GM12878 (cell line): ENCODE results near the gene PPP2R5C. TPM values are rescaled to one million over a fixed set of nuclear protein-coding genes. Genes with fewer than 3 reads are reported as not detected.

ENCODE experiments used
- ATAC-seq: fragments of 200-7000 bp; cut with Tn5 transposase; 3 replicates; pipeline ENCODE4 v1.9.1; 2020; ENCODE audit warnings: mild to moderate bottlenecking, moderate library complexity
- BruUV-seq: library from RNA; stranded (reverse); fragments of 400-500 nt; replicated peaks from 2 replicates; lab custom pipeline; 2021; lab: Mats Ljungman, UMichigan
- CTCF ChIA-PET: fragments of 300-600 bp; sonication (Branson Sonifier 250); formaldehyde crosslinking; extraction: SDS; loops from one replicate; lab custom pipeline; 2021; ENCODE audit warnings: inconsistent platforms; lab: Yijun Ruan, JAX
- POLR2A ChIA-PET: fragments of 350-600 bp; formaldehyde crosslinking; extraction: SDS; loops from one replicate; lab custom pipeline; 2021; ENCODE audit warnings: inconsistent platforms; lab: Charles Lee
- RAD21 ChIA-PET: fragments of 300-600 bp; sonication (Branson Sonifier 250); formaldehyde crosslinking; loops from one replicate; lab custom pipeline; 2023; ENCODE audit warnings: antibody characterized with exemption; ENCODE audit not compliant: unreplicated experiment; lab: Charles Lee
- SMC1A ChIA-PET: fragments of 300-600 bp; sonication (Branson Sonifier 250); formaldehyde crosslinking; loops from one replicate; lab custom pipeline; 2023; ENCODE audit not compliant: unreplicated experiment, uncharacterized antibody; lab: Charles Lee
- DNase-seq: peaks from one replicate; pipeline ENCODE4 v3.0.0-alpha.2; 2011; ENCODE audit warnings: low read depth, low spot score
- FAIRE-seq: peaks from 3 replicates; lab custom pipeline; 2011; peaks lifted over from hg19 to GRCh38; lab: Jason Lieb, UNC
- H2AFZ ChIP-seq: 2 replicates; pipeline ENCODE4 v1.6.0; 2011; ENCODE audit warnings: low read depth, low read length, control low read depth; ENCODE audit not compliant: control insufficient read depth
- H3K27ac ChIP-seq: 2 replicates; pipeline ENCODE4 v1.5.1; 2011; ENCODE audit warnings: control low read depth; ENCODE audit not compliant: control insufficient read depth, insufficient read depth
- H3K27me3 ChIP-seq, 2 experiments: replicated peaks in 1 of 2; 2 replicates each; pipeline versions ENCODE4 v1.6.0 to v1.6.1; 2011; ENCODE audit warnings: low read length in 1 of 2; ENCODE audit not compliant: control insufficient read depth in 2 of 2, insufficient read depth in 2 of 2
- H3K36me3 ChIP-seq, 2 experiments: 2 replicates each; pipeline ENCODE4 v1.5.1; 2011; ENCODE audit warnings: low read length in 1 of 2; ENCODE audit not compliant: control insufficient read depth in 2 of 2, insufficient read depth in 2 of 2
- H3K4me1 ChIP-seq: 2 replicates; pipeline ENCODE4 v1.6.1; 2011; ENCODE audit warnings: mild to moderate bottlenecking, low read length, moderate library complexity, mixed read lengths; ENCODE audit not compliant: control insufficient read depth, insufficient read depth
- H3K4me2 ChIP-seq: 2 replicates; pipeline ENCODE4 v1.6.0; 2011; ENCODE audit warnings: control low read depth; ENCODE audit not compliant: control insufficient read depth, insufficient read depth
- H3K4me3 ChIP-seq: fragments of 200-600 bp; sonication (generic); 2 replicates; pipeline ENCODE4 v1.5.1; 2016
- H3K79me2 ChIP-seq: 2 replicates; pipeline ENCODE4 v1.6.0; 2011; ENCODE audit warnings: low read length; ENCODE audit not compliant: control insufficient read depth, insufficient read depth
- H3K9ac ChIP-seq: 2 replicates; pipeline ENCODE4 v1.8.0; 2011; ENCODE audit warnings: low read length, control low read depth, mixed read lengths; ENCODE audit not compliant: control insufficient read depth, insufficient read depth
- H3K9me3 ChIP-seq: replicated peaks from 3 replicates; pipeline ENCODE4 v1.5.1; 2011; ENCODE audit warnings: mild to moderate bottlenecking, low read length; ENCODE audit not compliant: control insufficient read depth, insufficient read depth
- H4K20me1 ChIP-seq: 2 replicates; pipeline ENCODE4 v1.6.0; 2011; ENCODE audit not compliant: control insufficient read depth, insufficient read depth
- CREM ChIP-seq: IDR thresholded peaks from 2 replicates; pipeline ENCODE4 v1.6.1; 2014; ENCODE audit warnings: antibody characterized with exemption, low read depth
- DPF2 ChIP-seq: fragments of 450-650 bp; IDR thresholded peaks from 2 replicates; pipeline ENCODE4 v1.6.1; 2017; ENCODE audit warnings: mild to moderate bottlenecking
- HSF1 ChIP-seq: fragments of 150-350 bp; IDR thresholded peaks from 2 replicates; pipeline ENCODE4 v1.6.1; 2014; ENCODE audit warnings: mild to moderate bottlenecking, low read depth, low read length
- MXI1 ChIP-seq: fragments of 150-350 bp; IDR thresholded peaks from 2 replicates; pipeline ENCODE4 v1.6.1; 2011; ENCODE audit warnings: low read depth, mild to moderate bottlenecking, inconsistent platforms, low read length, improper control_type of control experiment
- MYC ChIP-seq: IDR thresholded peaks from 2 replicates; pipeline ENCODE4 v1.6.1; 2011; ENCODE audit warnings: mild to moderate bottlenecking, low read length, moderate library complexity, inconsistent platforms; ENCODE audit not compliant: insufficient read depth, insufficient replicate concordance, insufficient read length, severe bottlenecking
- NFYA ChIP-seq: IDR thresholded peaks from 2 replicates; pipeline ENCODE4 v1.6.1; 2011; ENCODE audit warnings: low read depth, mild to moderate bottlenecking, low read length, improper control_type of control experiment, borderline replicate concordance
- RAD21 ChIP-seq: IDR thresholded peaks from 2 replicates; pipeline ENCODE4 v1.6.1; 2011; ENCODE audit warnings: mild to moderate bottlenecking, low read depth, low read length, moderate library complexity; ENCODE audit not compliant: insufficient read depth
- RELA ChIP-seq: fragments of 450-650 bp; IDR thresholded peaks from 2 replicates; pipeline ENCODE4 v1.8.0; 2014; ENCODE audit warnings: borderline replicate concordance; ENCODE audit not compliant: partially characterized antibody
- STAT3 ChIP-seq: IDR thresholded peaks from 2 replicates; pipeline ENCODE4 v1.6.1; 2011; ENCODE audit warnings: low read depth, low read length, improper control_type of control experiment
- YY1 ChIP-seq: IDR thresholded peaks from 2 replicates; pipeline ENCODE4 v1.6.1; 2011; ENCODE audit warnings: low read depth, mild to moderate bottlenecking, low read length
- ZBED1 ChIP-seq: IDR thresholded peaks from 2 replicates; pipeline ENCODE4 v1.6.1; 2016; ENCODE audit warnings: borderline replicate concordance
- ZBTB40 ChIP-seq: fragments of 450-650 bp; IDR thresholded peaks from 2 replicates; pipeline ENCODE4 v1.6.1; 2016; ENCODE audit warnings: mild to moderate bottlenecking, moderate library complexity, borderline replicate concordance
- WGBS: methylation state at CpG from one replicate; pipeline ENCODE4 v1.1.6; 2016; ENCODE audit warnings: low lambda C conversion rate; ENCODE audit not compliant: insufficient replicate concordance, insufficient coverage; ENCODE audit errors: missing lambda C conversion rate; 5-methylcytosine and 5-hydroxymethylcytosine counted together
- in situ Hi-C: fragments of 300-500 bp; cut with MboI; formaldehyde crosslinking; loops from 9 replicates; pipeline ENCODE4 v1.14.3; 2018; ENCODE audit warnings: mixed read lengths
- intact Hi-C: fragments of 100-400 bp; cut with micrococcal nuclease; formaldehyde crosslinking; loops from one replicate; pipeline ENCODE4 v1.14.2; 2022; ENCODE audit not compliant: unreplicated experiment
- polyA plus RNA-seq, 11 experiments: library from polyadenylated mRNA; depleted of rRNA in 4 of 11; unstranded in 6 of 11; stranded (reverse) in 5 of 11; fragments of >200 nt; fragmentation: Nextera tagmentation in 4 of 11; fragmentation: Illumina TruSeq in 1 of 11; extraction: Ambion mirVana in 4 of 11; extraction: Trizol in 1 of 11; gene quantifications; 1 replicate in 1 of 11; 2 replicates in 10 of 11; pipeline versions ENCODE4 v1.2.1 to v1.2.3, GENCODE V29; 2011 to 2016; ENCODE audit warnings: inconsistent platforms in 2 of 11, missing spikeins in 2 of 11, low read depth in 1 of 11
- total RNA-seq, 4 experiments: library from RNA; depleted of rRNA in 3 of 4; stranded (reverse); fragments of >200 nt in 3 of 4; fragmentation: Illumina TruSeq in 1 of 4; extraction: Trizol in 1 of 4; gene quantifications; 2 replicates each; pipeline versions ENCODE4 v1.2.1 to v1.2.3, GENCODE V29; 2013 to 2021

PPP2R5C gene
- total and polyA plus RNA-seq, 10 of the 15 experiments (the other 5 are each of a cell fraction or from before 2014, with no cell fraction given): 106 to 199 (median 144) TPM

GRCh38 chr14:101925152-101925551 lies 163.6 kb downstream of the PPP2R5C start:
- Histone ChIP-seq H3K36me3 (peaks cover 2 to 8% of the 10 kb centered on the region in 2 experiments; a peak in 2 of 4 replicates), H3K4me1 (no peaks in the 10 kb centered on the region), H3K27ac (no peak overlapping the region), H4K20me1 (no peaks in the 10 kb centered on the region), H3K27me3 (no peaks in the 10 kb centered on the region), H2AFZ (no peak overlapping the region), H3K4me3 (no peak overlapping the region), H3K9ac (no peak overlapping the region), H3K79me2 (no peaks in the 10 kb centered on the region), H3K4me2 (no peak overlapping the region), H3K9me3 (no peaks in the 10 kb centered on the region)
- in situ Hi-C loops (no loop called here), intact Hi-C loops (no loop called here)
- POLR2A ChIA-PET: no interaction called here
- no peak for FAIRE-seq
- SMC1A ChIA-PET: no interaction called here
- no peak for ATAC-seq
- RAD21 ChIA-PET: no interaction called here
- no peak for DNase-seq
- CTCF ChIA-PET: interaction anchor here (1.2 kb wide), 1 partner anchor 64 kb away, joined by 3 read pairs; no protein-coding TSS in a partner anchor
- TF ChIP-seq CREM: no peak
- TF ChIP-seq DPF2: no peak
- TF ChIP-seq RAD21: no peak
- no peak for TF ChIP-seq NFYA
- 98% methylated on average over 33 of the region's 33 CpGs for WGBS
- BruUV-seq: no TSS peak

- H3K4me1 ChIP-seq: no peaks in the 10 kb centered on the region
- H3K9me3 ChIP-seq: no peaks in the 10 kb centered on the region
- no peak overlapping the region for H3K4me2 ChIP-seq
- H3K79me2 ChIP-seq: no peaks in the 10 kb centered on the region
- intact Hi-C loops: no loop called here
- FAIRE-seq (no peak), DNase-seq (no peak), ATAC-seq (no peak)
- in situ Hi-C loops: no loop called here
- H4K20me1 ChIP-seq: no peaks in the 10 kb centered on the region
- no peak overlapping the region for H3K9ac ChIP-seq
- H2AFZ ChIP-seq: no peak overlapping the region
- H3K27me3 ChIP-seq: no peaks in the 10 kb centered on the region
- no peak overlapping the region for H3K27ac ChIP-seq
- 95% methylated on average over 8 of the region's 8 CpGs for WGBS
- RAD21 ChIA-PET: no interaction called here
- no TSS peak for BruUV-seq
- no peak overlapping the region for H3K4me3 ChIP-seq
- peaks cover 2 to 8% of the 10 kb centered on the region in 2 experiments; a peak in 2 of 4 replicates for H3K36me3 ChIP-seq
- SMC1A ChIA-PET: no interaction called here
- POLR2A ChIA-PET: no interaction called here
- CTCF ChIA-PET: interaction anchor here (0.6 to 1.7 kb wide), 4 partner anchors 58 to 437 kb away, joined by 3 to 4 read pairs (median 3); partner anchors contain the start of genes CINP and TECPR2
- TF ChIP-seq ZBED1: no peak
- TF ChIP-seq ZBTB40: no peak
- TF ChIP-seq STAT3: no peak
- no peak for TF ChIP-seq MYC
- TF ChIP-seq MXI1: no peak
- TF ChIP-seq HSF1: no peak
- TF ChIP-seq RELA: no peak
- TF ChIP-seq YY1: no peak
Observed at GRCh38 chr14:101926085-101926484, 164.6 kb downstream of the PPP2R5C start.
